Fibroblast of skin of scalp (primary cell): ENCODE measurements around the gene PIH1D1. TPM values are rescaled to one million over a fixed set of nuclear protein-coding genes. Genes with fewer than 3 reads are reported as not detected.

ENCODE experiments used
- DNase-seq: peaks from one replicate; pipeline ENCODE4 v3.0.0-alpha.2; 2013
- polyA plus RNA-seq, 2 experiments: library from polyadenylated mRNA; unstranded; fragments of 120-200 nt; gene quantifications; one replicate each; pipeline ENCODE4 v1.2.1, GENCODE V29; 2013; ENCODE audit not compliant: insufficient read length in 2 of 2

Gene PIH1D1
- polyA plus RNA-seq (2013, experiment 1 of 2; ENCODE audit: insufficient read length), result 60.2 TPM
- polyA plus RNA-seq (2013, experiment 2 of 2; ENCODE audit: insufficient read length), result 56.1 TPM

GRCh38 chr19:49451430-49452181, at the start of gene PIH1D1:
Gene PIH1D1, minus strand, starts transcription at chr19:49451814. Its CDS starts 240 bp downstream, at chr19:49451574.
- DNase-seq, result peak; percentile 100

GRCh38 chr19:49499030-49499670, 47.5 kb upstream of the PIH1D1 start:
- no peak for DNase-seq

- no peak for DNase-seq
These were observed 46.9 kb upstream of the PIH1D1 start for GRCh38 chr19:49498475-49498874.

GRCh38 chr19:49497789-49498103, 46.1 kb upstream of the PIH1D1 start:
- no peak for DNase-seq

- DNase-seq, result peak; percentile 61
These were observed 45.6 kb upstream of the PIH1D1 start for GRCh38 chr19:49497047-49497788.

GRCh38 chr19:49496574-49497008, 45.0 kb upstream of the PIH1D1 start:
- DNase-seq, result no peak

GRCh38 chr19:49492573-49493405, 41.2 kb upstream of the PIH1D1 start:
- DNase-seq, result peak; percentile 36

GRCh38 chr19:49491804-49492572, 40.4 kb upstream of the PIH1D1 start:
- DNase-seq, result no peak

GRCh38 chr19:49491030-49491803, 39.6 kb upstream of the PIH1D1 start:
- DNase-seq, result no peak

GRCh38 chr19:49490287-49491029, 38.8 kb upstream of the PIH1D1 start:
- no peak for DNase-seq

GRCh38 chr19:49489601-49490167, 38.1 kb upstream of the PIH1D1 start:
- DNase-seq, result no peak

- DNase-seq, result no peak
These were observed 37.4 kb upstream of the PIH1D1 start for GRCh38 chr19:49488863-49489537.

GRCh38 chr19:49488046-49488862, 36.6 kb upstream of the PIH1D1 start:
- DNase-seq, result no peak

GRCh38 chr19:49487277-49488045, 35.8 kb upstream of the PIH1D1 start, which contains the start of gene RPL13A:
Gene RPL13A, plus strand, starts transcription at chr19:49487608. Its CDS starts 22 bp downstream, at chr19:49487630.
- DNase-seq, result peak; percentile 99

- DNase-seq, result no peak
These were observed 35.2 kb upstream of the PIH1D1 start for GRCh38 chr19:49486710-49487276.

GRCh38 chr19:49486232-49486631, 34.6 kb upstream of the PIH1D1 start:
- DNase-seq, result no peak
